ENCODE measurements around the gene HIRIP3. TPM values are rescaled to one million over a fixed set of nuclear protein-coding genes. Genes with fewer than 3 reads are reported as not detected.

The HIRIP3 gene
- polyA plus RNA-seq, 1 donor (not counting 4 experiments of a cell fraction or from before 2014, with no cell fraction given) = 4.1 TPM

GRCh38 chr16:29996766-29997250, 1.4 kb upstream of the HIRIP3 start:
- no peak for DNase-seq (ENCODE audit: low read depth, low spot score)
- Histone ChIP-seq H3K79me2 (ENCODE audit: control insufficient read depth, insufficient read depth, low read length) (peaks cover 10% of the 10 kb centered on the region), H3K4me2 (ENCODE audit: control insufficient read depth, extremely low read depth, insufficient read depth, low read depth, low read length) (peak overlapping the region; percentile 89), H3K9me3 (ENCODE audit: control insufficient read depth, low read depth, low read length) (no peaks in the 10 kb centered on the region), H3K27me3 (ENCODE audit: control insufficient read depth, extremely low read depth, insufficient read depth, low read length) (no peaks in the 10 kb centered on the region), H3K4me3 (ENCODE audit: control insufficient read depth in 2 of 3, extremely low read depth in 1 of 3, insufficient read depth in 2 of 3, low read depth in 1 of 3, low read length in 3 of 3) (peak overlapping the region; percentile 67 to 99 (median 92)), H3K27ac (ENCODE audit: control insufficient read depth, insufficient read depth, low read length) (peak overlapping the region; percentile 98), H3K36me3 (ENCODE audit: control insufficient read depth in 2 of 2, extremely low read depth in 1 of 2, insufficient read depth in 2 of 2, low read length in 2 of 2) (peaks cover 23 to 33% of the 10 kb centered on the region in 2 experiments), H3K4me1 (ENCODE audit: control insufficient read depth, extremely low read depth, insufficient read depth, low read length) (peaks cover 24% of the 10 kb centered on the region), H3K9ac (ENCODE audit: control insufficient read depth, extremely low read depth, insufficient read depth, low read length) (peak overlapping the region; percentile 95), H2AFZ (ENCODE audit: control insufficient read depth, low read length) (peak overlapping the region; percentile 86), H3K9me1 (ENCODE audit: control insufficient read depth, extremely low read depth, insufficient read depth, low read length) (no peaks in the 10 kb centered on the region), H4K20me1 (ENCODE audit: control insufficient read depth, extremely low read depth, insufficient read depth, low read length) (no peaks in the 10 kb centered on the region)
- no peak for TF ChIP-seq EZH2 (IDR thresholded peaks at IDR 0.05; ENCODE audit: low read length)
- TF ChIP-seq CTCF (optimal IDR thresholded peaks at IDR 0.05 in 1 of 3, IDR thresholded peaks at IDR 0.05 in 1 of 3, conservative IDR thresholded peaks at IDR 0.05 in 1 of 3; ENCODE audit: extremely low read depth in 1 of 3, insufficient read depth in 2 of 3, low read length in 3 of 3) = no peak
- dilution Hi-C loops (cut with MboI; ENCODE audit: extremely low pct_ligation_motif_present, low sequenced_read_pairs) = no loop called here
- FAIRE-seq = no peak

- H3K36me3 ChIP-seq (ENCODE audit: control insufficient read depth in 2 of 2, extremely low read depth in 1 of 2, insufficient read depth in 2 of 2, low read length in 2 of 2) = peaks cover 20 to 38% of the 10 kb centered on the region in 2 experiments
- TF ChIP-seq EZH2 (IDR thresholded peaks at IDR 0.05; ENCODE audit: low read length) (no peak), CTCF (optimal IDR thresholded peaks at IDR 0.05 in 1 of 3, IDR thresholded peaks at IDR 0.05 in 1 of 3, conservative IDR thresholded peaks at IDR 0.05 in 1 of 3; ENCODE audit: extremely low read depth in 1 of 3, insufficient read depth in 2 of 3, low read length in 3 of 3) (peak in 1 of 3 experiments; percentile 5)
These were observed 721 bp upstream of the HIRIP3 start, which contains the start of gene INO80E for GRCh38 chr16:29995911-29996765. Gene INO80E, plus strand, starts transcription at chr16:29996241. Its CDS starts 70 bp downstream, at chr16:29996311.

More at GRCh38 chr16:29995911-29996765, 721 bp upstream of the HIRIP3 start, which contains the start of gene INO80E:
- H3K9ac ChIP-seq (ENCODE audit: control insufficient read depth, extremely low read depth, insufficient read depth, low read length) = peak within 1 kb of the TSS; percentile 95
- H3K27ac ChIP-seq (ENCODE audit: control insufficient read depth, insufficient read depth, low read length) = peak within 1 kb of the TSS; percentile 98
- DNase-seq (ENCODE audit: low read depth, low spot score) (peak; percentile 60), FAIRE-seq (no peak)
- peak within 1 kb of the TSS; percentile 67 to 99 (median 92) for H3K4me3 ChIP-seq (ENCODE audit: control insufficient read depth in 2 of 3, extremely low read depth in 1 of 3, insufficient read depth in 2 of 3, low read depth in 1 of 3, low read length in 3 of 3)
- dilution Hi-C loops (cut with MboI; ENCODE audit: extremely low pct_ligation_motif_present, low sequenced_read_pairs) = no loop called here
- peaks cover 24% of the 10 kb centered on the region for H3K4me1 ChIP-seq (ENCODE audit: control insufficient read depth, extremely low read depth, insufficient read depth, low read length)
- H3K9me3 ChIP-seq (ENCODE audit: control insufficient read depth, low read depth, low read length) = no peaks in the 10 kb centered on the region
- H2AFZ ChIP-seq (ENCODE audit: control insufficient read depth, low read length) = peak within 1 kb of the TSS; percentile 96
- peak within 1 kb of the TSS; percentile 89 for H3K4me2 ChIP-seq (ENCODE audit: control insufficient read depth, extremely low read depth, insufficient read depth, low read depth, low read length)
- peaks cover 10% of the 10 kb centered on the region for H3K79me2 ChIP-seq (ENCODE audit: control insufficient read depth, insufficient read depth, low read length)
- no peaks in the 10 kb centered on the region for H3K9me1 ChIP-seq (ENCODE audit: control insufficient read depth, extremely low read depth, insufficient read depth, low read length)
- no peaks in the 10 kb centered on the region for H3K27me3 ChIP-seq (ENCODE audit: control insufficient read depth, extremely low read depth, insufficient read depth, low read length)
- no peaks in the 10 kb centered on the region for H4K20me1 ChIP-seq (ENCODE audit: control insufficient read depth, extremely low read depth, insufficient read depth, low read length)
